IMR-90 (cell line): ENCODE data around the gene ARHGAP28. TPM values are rescaled to one million over a fixed set of nuclear protein-coding genes. Genes with fewer than 3 reads are reported as not detected.
A peak's percentile ranks its signal among the peaks of the same experiment; 100 is the strongest.

Experiments
- ATAC-seq: fragments of 200-7000 bp; cut with Tn5 transposase; 2 replicates; pipeline ENCODE4 v1.9.1; 2020; ENCODE audit warnings: low read depth, mild to moderate bottlenecking, moderate library complexity
- BruUV-seq: library from RNA; stranded (reverse); fragments of 400-500 nt; replicated peaks from 2 replicates; lab custom pipeline; 2021; lab: Mats Ljungman, UMichigan
- CTCF ChIA-PET: fragments of 300-600 bp; formaldehyde crosslinking; extraction: SDS; loops from one replicate; lab custom pipeline; 2021; ENCODE audit warnings: antibody characterized with exemption; lab: Yijun Ruan, JAX
- POLR2A ChIA-PET: fragments of 300-600 bp; sonication (Branson Sonifier 250); formaldehyde crosslinking; loops from one replicate; lab custom pipeline; 2022; ENCODE audit warnings: antibody characterized with exemption; ENCODE audit not compliant: unreplicated experiment; lab: Charles Lee
- DNase-seq: peaks from one replicate; pipeline ENCODE4 v3.0.0; 2013
- H2AFZ ChIP-seq: replicated peaks from 2 replicates; pipeline ENCODE3; 2013; ENCODE audit warnings: low read length, mild to moderate bottlenecking; ENCODE audit not compliant: poor library complexity
- H2AK5ac ChIP-seq: 2 replicates; pipeline ENCODE4 v1.6.1; 2013; ENCODE audit warnings: low read depth, low read length, inconsistent platforms
- H2AK9ac ChIP-seq: replicated peaks from 2 replicates; pipeline ENCODE3; 2013; ENCODE audit warnings: mild to moderate bottlenecking, low read depth, low read length, moderate library complexity; ENCODE audit not compliant: poor library complexity
- H2BK120ac ChIP-seq: 2 replicates; pipeline ENCODE4 v1.6.1; 2013; ENCODE audit warnings: low read depth, low read length, inconsistent platforms
- H2BK15ac ChIP-seq: 3 replicates; pipeline ENCODE4 v1.6.1; 2013; ENCODE audit warnings: low read depth, low read length, inconsistent platforms
- H2BK20ac ChIP-seq: 2 replicates; pipeline ENCODE4 v1.6.1; 2013; ENCODE audit warnings: low read depth, mild to moderate bottlenecking, inconsistent platforms, low read length, moderate library complexity
- H2BK5ac ChIP-seq: 2 replicates; pipeline ENCODE4 v1.6.1; 2013; ENCODE audit warnings: mild to moderate bottlenecking, low read depth, low read length, inconsistent platforms; ENCODE audit not compliant: poor library complexity, severe bottlenecking
- H3K14ac ChIP-seq: replicated peaks from 2 replicates; pipeline ENCODE4 v1.6.1; 2013; ENCODE audit warnings: low read depth, low read length, inconsistent platforms
- H3K18ac ChIP-seq: 2 replicates; pipeline ENCODE4 v1.6.1; 2013; ENCODE audit warnings: low read depth, low read length, control low read depth
- H3K23ac ChIP-seq: 2 replicates; pipeline ENCODE4 v1.6.1; 2013; ENCODE audit warnings: low read depth, low read length, inconsistent platforms
- H3K27ac ChIP-seq: 2 replicates; pipeline ENCODE4 v1.5.1; 2013; ENCODE audit warnings: mild to moderate bottlenecking, control low read depth, low read length; ENCODE audit not compliant: insufficient read depth
- H3K27me3 ChIP-seq: 2 replicates; pipeline ENCODE4 v1.6.1; 2013; ENCODE audit warnings: low read length; ENCODE audit not compliant: control insufficient read depth, insufficient read depth
- H3K36me3 ChIP-seq: 2 replicates; pipeline ENCODE4 v1.6.1; 2013; ENCODE audit warnings: low read length, mixed read lengths; ENCODE audit not compliant: control insufficient read depth, insufficient read depth
- H3K4ac ChIP-seq: 2 replicates; pipeline ENCODE4 v1.6.1; 2013; ENCODE audit warnings: low read depth, low read length, inconsistent platforms
- H3K4me1 ChIP-seq: 2 replicates; pipeline ENCODE4 v1.6.1; 2013; ENCODE audit warnings: low read length, mixed read lengths; ENCODE audit not compliant: control insufficient read depth, insufficient read depth
- H3K4me2 ChIP-seq: 2 replicates; pipeline ENCODE4 v1.6.1; 2013; ENCODE audit warnings: low read depth, mild to moderate bottlenecking, control low read depth, low read length, moderate library complexity
- H3K4me3 ChIP-seq: 2 replicates; pipeline ENCODE4 v1.5.1; 2013; ENCODE audit warnings: low read depth, mild to moderate bottlenecking, control low read depth, low read length, moderate library complexity; ENCODE audit not compliant: insufficient read depth
- H3K56ac ChIP-seq: 2 replicates; pipeline ENCODE4 v1.6.1; 2013; ENCODE audit warnings: low read length, inconsistent platforms; ENCODE audit not compliant: insufficient read depth; ENCODE audit errors: extremely low read depth
- H3K79me1 ChIP-seq, 2 experiments: 2 replicates each; pipeline ENCODE4 v1.6.1; 2013; ENCODE audit warnings: low read length in 2 of 2, inconsistent platforms in 1 of 2, low read depth in 1 of 2
- H3K9ac ChIP-seq: 2 replicates; pipeline ENCODE4 v1.6.1; 2013; ENCODE audit warnings: low read depth, low read length, control low read depth
- H3K9me1 ChIP-seq: 2 replicates; pipeline ENCODE4 v1.6.1; 2013; ENCODE audit warnings: low read length, inconsistent platforms; ENCODE audit not compliant: insufficient read depth
- H3K9me3 ChIP-seq: 2 replicates; pipeline ENCODE4 v1.6.1; 2013; ENCODE audit warnings: low read length; ENCODE audit not compliant: control insufficient read depth, insufficient read depth
- H4K20me1 ChIP-seq: 2 replicates; pipeline ENCODE4 v1.6.1; 2013; ENCODE audit warnings: low read length, inconsistent platforms; ENCODE audit not compliant: insufficient read depth
- H4K5ac ChIP-seq: 2 replicates; pipeline ENCODE4 v1.6.1; 2013; ENCODE audit warnings: mild to moderate bottlenecking, low read depth, low read length, control low read depth
- H4K8ac ChIP-seq, 2 experiments: 2 replicates each; pipeline ENCODE4 v1.6.1; 2013; ENCODE audit warnings: low read depth in 2 of 2, low read length in 2 of 2, control low read depth in 1 of 2, inconsistent platforms in 1 of 2
- H4K91ac ChIP-seq: 2 replicates; pipeline ENCODE4 v1.6.1; 2013; ENCODE audit warnings: low read depth, low read length, inconsistent platforms; ENCODE audit not compliant: insufficient read depth
- BHLHE40 ChIP-seq: fragments of 150-350 bp; IDR thresholded peaks from 2 replicates; pipeline ENCODE4 v1.6.1; 2016; ENCODE audit warnings: mild to moderate bottlenecking, low read depth, low read length
- CEBPB ChIP-seq: IDR thresholded peaks from 2 replicates; pipeline ENCODE4 v1.6.1; 2012; ENCODE audit warnings: low read depth, low read length, improper control_type of control experiment
- CHD1 ChIP-seq: IDR thresholded peaks from 2 replicates; pipeline ENCODE4 v1.6.1; 2012; ENCODE audit warnings: low read depth, low read length, improper control_type of control experiment
- FOS ChIP-seq: fragments of 150-350 bp; IDR thresholded peaks from 2 replicates; pipeline ENCODE4 v1.6.1; 2016; ENCODE audit warnings: low read depth, low read length
- MAZ ChIP-seq: IDR thresholded peaks from 2 replicates; pipeline ENCODE4 v1.6.1; 2012; ENCODE audit warnings: low read depth, mild to moderate bottlenecking, low read length, improper control_type of control experiment, moderate library complexity, borderline replicate concordance
- POLR2A ChIP-seq: IDR thresholded peaks from 2 replicates; pipeline ENCODE4 v1.6.1; 2012; ENCODE audit warnings: mild to moderate bottlenecking, low read depth, low read length
- RCOR1 ChIP-seq: IDR thresholded peaks from 2 replicates; pipeline ENCODE4 v1.6.1; 2012; ENCODE audit warnings: mild to moderate bottlenecking, low read length, improper control_type of control experiment; ENCODE audit not compliant: insufficient replicate concordance
- RFX5 ChIP-seq: IDR thresholded peaks from 2 replicates; pipeline ENCODE4 v1.8.0; 2012; ENCODE audit warnings: low read depth, mild to moderate bottlenecking, low read length, moderate library complexity
- SMC3 ChIP-seq: fragments of 150-350 bp; IDR thresholded peaks from 2 replicates; pipeline ENCODE4 v1.6.1; 2016; ENCODE audit warnings: low read depth, mild to moderate bottlenecking, antibody characterized with exemption, low read length, moderate library complexity
- WGBS, 2 experiments: methylation state at CpG; one replicate each; pipeline versions ENCODE4 v1.1.5 to v1.1.7; 2013; ENCODE audit warnings: missing lambda C conversion rate in 2 of 2; ENCODE audit not compliant: insufficient read length in 1 of 2; ENCODE audit errors: extremely low coverage in 2 of 2; 5-methylcytosine and 5-hydroxymethylcytosine counted together
- dilution Hi-C: fragments of 300-500 bp; cut with HindIII; formaldehyde crosslinking; loops from one replicate; pipeline ENCODE4 v1.14.3; 2018; ENCODE audit warnings: low sequenced_read_pairs; ENCODE audit not compliant: unreplicated experiment
- in situ Hi-C: fragments of 300-500 bp; cut with MboI; formaldehyde crosslinking; loops from 3 replicates; pipeline ENCODE4 v1.14.3; 2019; ENCODE audit warnings: low sequenced_read_pairs, inconsistent platforms, mixed read lengths
- intact Hi-C: fragments of 100-400 bp; cut with micrococcal nuclease; formaldehyde crosslinking; loops from 2 replicates; pipeline ENCODE4 v1.10.0; 2022
- polyA plus RNA-seq, 3 experiments: library from polyadenylated mRNA; depleted of rRNA; stranded (reverse); fragments of >200 nt; gene quantifications; 2 replicates each; pipeline ENCODE4 v1.2.3, GENCODE V29; 2012; ENCODE audit warnings: low replicate concordance in 1 of 3
- total RNA-seq: library from RNA; depleted of rRNA; stranded (reverse); fragments of >200 nt; gene quantifications from 2 replicates; pipeline ENCODE4 v1.2.3, GENCODE V29; 2012
- TF ChIP-seq, protein P1 (sequence below): conservative IDR thresholded peaks from 2 replicates; pipeline ENCODE4 v1.5.1; 2012; ENCODE audit warnings: mild to moderate bottlenecking, low read depth, low read length, improper control_type of control experiment
- TF ChIP-seq, protein P2 (sequence below): fragments of 150-350 bp; IDR thresholded peaks from 2 replicates; pipeline ENCODE4 v1.6.1; 2016; ENCODE audit warnings: low read depth, mild to moderate bottlenecking, low read length, moderate library complexity, borderline replicate concordance

ARHGAP28 gene
- total and polyA plus RNA-seq, 2 of the 4 experiments (the other 2 are of a cell fraction) = 1.8 to 3.8 TPM

DNA sequence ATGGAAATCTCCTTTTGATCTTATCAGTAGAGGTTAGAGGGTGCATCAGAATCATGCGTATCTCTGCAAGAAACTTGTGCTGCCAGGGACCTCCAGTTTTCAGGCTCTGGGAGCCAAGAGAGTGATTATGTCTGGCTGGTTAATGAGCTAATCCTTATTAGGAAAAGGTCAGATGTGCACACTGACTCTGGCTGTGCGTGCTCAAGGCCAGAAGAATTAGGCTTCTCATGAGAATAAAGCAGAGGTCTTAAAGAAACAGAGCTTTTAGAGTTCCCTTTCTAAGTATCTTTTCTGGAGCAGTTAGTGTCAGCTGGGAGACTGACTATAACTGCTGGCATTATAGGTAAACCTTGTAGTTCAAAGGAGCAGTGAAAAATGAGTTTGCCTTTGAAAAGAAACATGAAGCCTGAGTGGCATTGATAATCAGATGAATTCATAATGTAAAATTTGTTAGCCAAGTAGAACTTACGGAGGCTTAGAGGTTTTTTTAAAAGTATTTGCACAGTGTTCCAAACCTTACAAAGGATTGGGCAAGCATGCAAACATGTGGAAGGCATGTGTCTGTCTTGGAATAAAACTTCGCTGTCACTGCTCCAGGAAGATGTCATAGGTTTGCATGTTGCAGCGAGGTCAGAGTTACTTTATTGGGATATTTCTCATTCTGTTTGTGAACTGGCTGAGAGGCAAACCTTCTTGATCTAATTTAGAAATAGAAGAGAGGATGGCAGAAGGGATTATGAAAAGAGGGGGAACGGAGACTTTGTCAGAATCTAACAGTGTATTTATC lies 151.7 kb downstream of the ARHGAP28 start:
- no peak overlapping the region for H2AFZ ChIP-seq
- in situ Hi-C loops (loop anchor here (25.0 kb wide), 1 partner anchor 669 kb away; no protein-coding TSS in a partner anchor), intact Hi-C loops (loop anchor here (1.0 to 10.0 kb wide), 2 partner anchors 152 to 466 kb away; partner anchors contain the start of genes ARHGAP28 and L3MBTL4), dilution Hi-C loops (no loop called here)
- WGBS, 2 experiments = 47% methylated on average over 4 of the region's 6 CpGs; no CpG with 5 or more reads in 1 of the 2 experiments
- no peak overlapping the region for H3K4me3 ChIP-seq
- peak overlapping the region; percentile 54; the same call in 1 of the 2 replicates for H2BK20ac ChIP-seq
- no peaks in the 10 kb centered on the region for H3K9me3 ChIP-seq
- no peak overlapping the region for H2AK5ac ChIP-seq
- H2BK120ac ChIP-seq = no peak overlapping the region; the same call in 1 of the 2 replicates
- POLR2A ChIA-PET = no interaction called here
- H3K18ac ChIP-seq = peak overlapping the region; percentile 69; the same call in 1 of the 2 replicates
- 0 out of 2 replicates have a peak, but pooled peaks cover 2% of the 10 kb centered on the region for H3K9me1 ChIP-seq
- H2AK9ac ChIP-seq = no peak overlapping the region
- no peak overlapping the region for H3K56ac ChIP-seq
- no peak for TF ChIP-seq RCOR1
- TF ChIP-seq, protein P1, sequence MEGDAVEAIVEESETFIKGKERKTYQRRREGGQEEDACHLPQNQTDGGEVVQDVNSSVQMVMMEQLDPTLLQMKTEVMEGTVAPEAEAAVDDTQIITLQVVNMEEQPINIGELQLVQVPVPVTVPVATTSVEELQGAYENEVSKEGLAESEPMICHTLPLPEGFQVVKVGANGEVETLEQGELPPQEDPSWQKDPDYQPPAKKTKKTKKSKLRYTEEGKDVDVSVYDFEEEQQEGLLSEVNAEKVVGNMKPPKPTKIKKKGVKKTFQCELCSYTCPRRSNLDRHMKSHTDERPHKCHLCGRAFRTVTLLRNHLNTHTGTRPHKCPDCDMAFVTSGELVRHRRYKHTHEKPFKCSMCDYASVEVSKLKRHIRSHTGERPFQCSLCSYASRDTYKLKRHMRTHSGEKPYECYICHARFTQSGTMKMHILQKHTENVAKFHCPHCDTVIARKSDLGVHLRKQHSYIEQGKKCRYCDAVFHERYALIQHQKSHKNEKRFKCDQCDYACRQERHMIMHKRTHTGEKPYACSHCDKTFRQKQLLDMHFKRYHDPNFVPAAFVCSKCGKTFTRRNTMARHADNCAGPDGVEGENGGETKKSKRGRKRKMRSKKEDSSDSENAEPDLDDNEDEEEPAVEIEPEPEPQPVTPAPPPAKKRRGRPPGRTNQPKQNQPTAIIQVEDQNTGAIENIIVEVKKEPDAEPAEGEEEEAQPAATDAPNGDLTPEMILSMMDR = no peak
- no peak for TF ChIP-seq BHLHE40
- no peak for TF ChIP-seq POLR2A
- TF ChIP-seq, protein P2, sequence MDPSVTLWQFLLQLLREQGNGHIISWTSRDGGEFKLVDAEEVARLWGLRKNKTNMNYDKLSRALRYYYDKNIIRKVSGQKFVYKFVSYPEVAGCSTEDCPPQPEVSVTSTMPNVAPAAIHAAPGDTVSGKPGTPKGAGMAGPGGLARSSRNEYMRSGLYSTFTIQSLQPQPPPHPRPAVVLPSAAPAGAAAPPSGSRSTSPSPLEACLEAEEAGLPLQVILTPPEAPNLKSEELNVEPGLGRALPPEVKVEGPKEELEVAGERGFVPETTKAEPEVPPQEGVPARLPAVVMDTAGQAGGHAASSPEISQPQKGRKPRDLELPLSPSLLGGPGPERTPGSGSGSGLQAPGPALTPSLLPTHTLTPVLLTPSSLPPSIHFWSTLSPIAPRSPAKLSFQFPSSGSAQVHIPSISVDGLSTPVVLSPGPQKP = no peak
- no peak for TF ChIP-seq FOS
- TF ChIP-seq SMC3 = no peak
- no peak for TF ChIP-seq CEBPB
- no peak for TF ChIP-seq MAZ
- no peak for TF ChIP-seq CHD1
- no peak for TF ChIP-seq RFX5
- H2BK15ac ChIP-seq = no peak overlapping the region
- H3K4me2 ChIP-seq = no peak overlapping the region
- ATAC-seq (0 out of 2 replicates have a peak, but pooled peaks have one; percentile 8), DNase-seq (peak; percentile 60)
- no peak overlapping the region for H2BK5ac ChIP-seq
- no peak overlapping the region for H3K9ac ChIP-seq
- H4K8ac ChIP-seq = no peak overlapping the region
- H3K27me3 ChIP-seq = no peaks in the 10 kb centered on the region
- peak overlapping the region; percentile 66; the same call in 1 of the 2 replicates for H3K27ac ChIP-seq
- H3K23ac ChIP-seq = 0 out of 2 replicates have a peak overlapping the region, but pooled peaks have one; percentile 55
- no peaks in the 10 kb centered on the region for H4K20me1 ChIP-seq
- no peaks in the 10 kb centered on the region for H3K79me1 ChIP-seq
- peak overlapping the region; percentile 75; the same call in 1 of the 2 replicates for H4K5ac ChIP-seq
- no TSS peak for BruUV-seq
- peaks cover 15% of the 10 kb centered on the region; the same call in 1 of the 2 replicates for H3K36me3 ChIP-seq
- H4K91ac ChIP-seq = no peak overlapping the region
- peak overlapping the region; percentile 19; the same call in 1 of the 2 replicates for H3K4ac ChIP-seq
- no peak overlapping the region; the same call in 1 of the 2 replicates for H3K14ac ChIP-seq
- H3K4me1 ChIP-seq = peaks cover 10% of the 10 kb centered on the region
- CTCF ChIA-PET = interaction anchor here (0.6 to 1.0 kb wide), 2 partner anchors 9 to 39 kb away, joined by 3 to 4 read pairs; no protein-coding TSS in a partner anchor
